HG03097 (cell line): ENCODE data around the gene VWA2.
"Not testable (repeated sequence)": the region's sequence is repeated elsewhere in the genome, so short reads cannot be mapped to it uniquely, and the experiment has no call there.

Experiments used
- ATAC-seq: cut with Tn5 transposase; IDR thresholded peaks from one replicate; pipeline ENCODE4 v1.9.1; 2021; ENCODE audit not compliant: unreplicated experiment, low FRiP score

The VWA2 gene

DNA sequence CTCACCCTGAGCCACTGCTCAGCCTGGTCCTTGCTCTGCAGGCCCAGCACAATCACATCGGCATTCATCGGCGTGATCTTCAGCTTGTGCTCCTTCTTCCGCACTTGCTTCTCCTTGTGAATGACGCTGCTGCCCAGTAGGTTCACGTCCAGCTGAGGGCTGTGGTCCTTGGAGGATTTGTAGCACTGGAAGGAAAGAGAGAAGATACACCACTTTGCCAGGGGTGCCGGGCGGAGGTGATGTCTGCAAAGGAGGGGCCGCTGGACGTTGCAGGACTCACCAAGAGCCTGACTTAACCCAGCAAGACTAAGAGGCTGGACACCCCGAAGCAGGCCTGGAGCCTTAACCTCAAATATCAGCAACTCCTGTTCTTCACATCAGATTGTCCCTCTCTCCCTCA lies 74.8 kb downstream of the VWA2 start:
- ATAC-seq = no peak

DNA sequence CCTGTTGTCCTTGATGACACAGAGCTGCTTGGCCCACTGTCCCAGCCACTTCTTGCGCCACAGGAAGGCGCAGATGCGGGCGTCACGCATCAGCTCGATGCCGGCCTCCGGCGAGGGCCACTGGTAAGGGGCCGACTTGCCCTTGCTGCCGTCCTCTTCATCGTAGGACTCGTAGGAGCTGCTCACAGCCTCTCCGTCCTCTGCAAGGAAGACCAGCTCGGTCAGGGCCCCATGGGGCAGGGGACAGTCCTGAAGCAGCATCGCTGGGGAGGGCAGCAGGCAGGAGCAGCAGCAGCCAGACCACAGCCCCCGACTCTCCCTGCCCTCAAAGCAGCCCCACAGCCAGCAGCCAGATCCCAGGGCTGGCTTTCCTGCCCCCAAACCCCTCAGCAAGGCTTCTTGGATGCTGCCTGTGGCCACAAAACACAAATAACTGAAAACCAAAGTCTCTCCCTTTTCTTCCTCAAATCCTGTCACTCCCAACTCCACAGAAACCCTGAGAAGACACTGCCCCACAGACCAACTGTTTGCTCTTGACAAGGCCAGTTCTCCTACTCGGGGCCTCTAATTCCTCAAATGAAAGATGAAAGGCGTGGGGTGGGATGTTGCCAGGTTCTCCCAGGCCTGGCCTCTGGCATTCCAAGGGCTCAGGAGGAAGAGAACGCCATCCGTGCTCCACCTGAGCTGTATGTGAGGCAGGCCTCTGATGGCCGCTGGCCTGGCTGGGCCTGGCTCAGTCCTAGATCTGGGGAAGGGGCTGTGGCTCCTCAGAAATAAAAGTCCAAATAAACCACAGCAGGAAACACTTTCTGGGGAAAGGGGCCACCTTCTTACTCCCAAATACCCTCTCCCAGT lies 76.7 kb downstream of the VWA2 start:
- ATAC-seq = no peak

DNA sequence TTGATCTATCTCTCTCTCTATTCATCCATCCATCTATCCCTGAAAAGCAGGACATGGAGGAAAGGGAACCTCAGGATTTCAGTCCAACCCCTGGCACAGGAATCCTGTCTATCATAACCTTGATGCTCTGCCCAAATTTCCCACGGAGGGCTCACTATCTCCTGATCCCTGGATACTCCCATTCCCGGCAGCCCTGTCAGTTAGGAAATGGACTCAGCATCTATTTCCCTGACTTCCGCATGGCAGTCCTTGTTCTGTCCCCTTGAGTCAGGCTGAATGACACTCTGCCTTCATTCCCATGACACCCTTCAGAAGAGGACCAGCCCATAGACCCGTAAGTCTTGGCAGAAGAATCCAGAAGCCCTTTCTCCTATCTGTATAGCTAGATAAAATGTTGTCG lies 77.7 kb downstream of the VWA2 start:
- ATAC-seq = no peak

DNA sequence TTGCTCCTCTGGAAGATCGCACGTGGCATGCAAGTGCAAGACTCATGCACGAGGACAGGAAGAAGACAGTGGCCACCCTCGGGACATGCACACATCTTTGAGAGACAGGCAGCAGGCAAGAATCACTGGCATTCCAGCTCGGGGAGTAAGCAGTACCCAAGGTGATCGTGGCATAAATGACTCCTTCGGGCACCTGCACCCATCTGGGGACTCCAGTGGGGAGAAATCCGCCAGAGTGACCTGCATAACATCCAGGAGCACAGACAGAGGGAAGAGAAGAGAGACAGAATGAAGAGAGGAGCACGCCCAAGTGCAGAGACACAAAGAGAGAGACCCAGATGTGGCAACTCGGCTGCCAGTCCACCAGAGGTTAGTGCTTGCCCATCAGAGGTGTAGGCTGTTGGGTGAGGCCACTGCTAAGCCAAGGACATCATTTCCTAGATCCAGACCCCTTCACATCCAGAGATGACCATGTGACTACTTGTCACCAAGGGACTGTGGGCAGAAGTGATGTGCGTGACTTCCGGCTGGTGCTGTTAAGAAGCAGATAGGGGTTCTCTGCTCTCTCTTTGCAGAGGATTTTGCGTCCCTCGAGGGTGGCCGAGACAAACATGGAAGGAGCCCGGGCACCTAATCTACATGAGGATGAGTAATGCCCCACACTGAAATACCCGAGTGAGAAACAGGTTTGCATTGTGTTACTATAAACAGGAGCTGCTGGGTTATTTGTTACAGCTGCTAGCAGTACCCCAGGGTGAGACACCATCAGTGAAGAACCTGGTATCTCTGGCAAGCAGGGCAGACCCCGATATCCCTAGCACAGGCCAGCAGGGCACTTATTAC lies 80.6 kb downstream of the VWA2 start:
- no peak for ATAC-seq

DNA sequence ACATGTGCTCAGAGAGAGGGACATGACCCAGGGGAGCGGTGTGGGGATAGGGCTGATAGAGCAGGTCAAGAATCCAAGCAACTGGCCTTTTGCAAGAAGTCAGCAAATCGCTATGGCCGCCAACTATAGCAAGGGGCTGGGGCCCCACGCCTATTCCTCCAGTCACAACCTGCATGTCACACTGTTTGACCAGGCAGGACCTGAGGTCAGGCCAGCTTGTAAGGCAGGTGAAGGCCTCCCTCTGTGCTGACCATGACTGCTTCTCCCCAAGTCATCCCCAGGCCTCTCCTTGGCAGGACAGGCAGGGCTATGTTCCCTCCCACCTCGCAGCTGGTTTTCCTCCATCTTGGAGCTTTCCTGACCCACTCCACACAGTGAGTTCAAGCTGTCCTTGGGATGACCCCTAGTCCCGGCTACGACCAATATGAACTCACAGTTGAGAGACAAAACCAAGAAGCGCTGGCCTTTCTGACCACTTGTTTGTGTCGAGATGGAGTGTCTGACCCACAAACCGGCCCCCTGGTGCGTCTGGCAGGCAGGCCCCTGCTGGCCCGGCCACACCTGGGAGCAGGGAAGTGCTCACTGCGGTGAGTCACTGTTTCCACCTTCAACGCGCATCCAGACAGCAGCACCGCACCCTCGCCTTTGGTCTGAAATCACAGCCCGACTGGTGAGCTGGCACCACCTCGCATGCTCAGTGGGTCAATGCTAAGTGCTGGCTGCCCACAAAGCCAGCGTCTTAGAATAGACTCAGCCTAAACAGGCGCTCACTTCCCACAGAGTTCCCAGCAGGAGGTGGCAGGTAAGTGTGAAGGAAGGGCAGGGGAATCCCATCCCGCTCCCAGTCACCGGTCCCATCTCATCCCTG lies 81.4 kb downstream of the VWA2 start:
- no peak for ATAC-seq

DNA sequence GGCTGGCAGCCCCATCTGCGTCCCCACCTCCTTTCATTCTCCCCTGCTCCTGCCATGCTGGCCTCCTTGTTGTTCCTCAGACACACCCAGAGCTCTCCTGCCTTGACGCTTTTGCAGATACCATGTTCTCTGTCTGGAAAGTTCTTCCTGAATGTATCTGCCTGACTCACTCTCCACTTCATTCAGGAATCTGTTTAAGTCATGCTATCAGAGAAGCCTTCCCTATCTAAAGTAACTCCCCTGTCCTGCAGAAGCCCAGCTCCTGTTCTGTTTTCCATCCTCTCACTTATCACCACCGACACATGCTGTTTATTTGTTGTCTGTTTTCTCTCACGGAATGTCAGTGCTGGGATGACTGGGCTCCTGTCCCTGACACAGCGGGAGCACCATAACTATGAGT lies 83.3 kb downstream of the VWA2 start:
- no peak for ATAC-seq

DNA sequence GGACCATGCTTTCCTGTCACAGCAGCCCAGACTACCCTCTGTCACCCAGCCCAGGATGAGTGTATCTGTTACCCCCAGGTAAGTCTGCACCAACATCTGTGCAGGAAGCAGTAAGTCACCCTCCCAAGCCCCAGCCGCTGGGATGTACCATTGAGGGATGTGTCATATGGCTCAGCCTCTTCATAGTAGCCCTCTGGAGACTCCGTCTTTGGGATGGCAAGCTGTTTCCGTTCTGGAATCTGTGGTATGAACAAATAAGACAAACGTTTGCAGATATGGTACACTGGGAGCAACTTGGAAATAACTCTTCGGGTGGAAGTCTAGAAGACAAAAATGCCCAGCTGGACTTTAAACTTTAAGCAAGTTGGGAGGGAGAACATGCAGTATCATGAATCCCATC lies 84.0 kb downstream of the VWA2 start:
- ATAC-seq = no peak

DNA sequence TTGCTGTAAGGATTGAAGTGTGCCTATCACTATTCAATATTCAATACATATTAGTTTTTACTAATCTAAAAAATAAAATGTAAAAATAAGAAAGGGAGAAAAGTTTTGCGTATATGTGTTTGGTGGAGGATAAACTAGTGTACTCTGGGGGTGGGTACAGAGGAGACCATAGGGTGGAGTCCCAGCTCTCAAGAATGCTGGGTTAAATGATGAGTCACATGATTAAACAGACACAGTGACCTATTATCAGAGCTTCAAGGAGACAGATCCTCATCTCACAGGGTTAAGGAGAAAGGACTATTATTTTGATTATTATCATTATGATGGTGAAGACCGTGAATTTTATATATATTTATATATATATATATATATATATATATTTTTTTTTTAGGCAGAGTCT lies 87.7 kb downstream of the VWA2 start:
- no peak for ATAC-seq

DNA sequence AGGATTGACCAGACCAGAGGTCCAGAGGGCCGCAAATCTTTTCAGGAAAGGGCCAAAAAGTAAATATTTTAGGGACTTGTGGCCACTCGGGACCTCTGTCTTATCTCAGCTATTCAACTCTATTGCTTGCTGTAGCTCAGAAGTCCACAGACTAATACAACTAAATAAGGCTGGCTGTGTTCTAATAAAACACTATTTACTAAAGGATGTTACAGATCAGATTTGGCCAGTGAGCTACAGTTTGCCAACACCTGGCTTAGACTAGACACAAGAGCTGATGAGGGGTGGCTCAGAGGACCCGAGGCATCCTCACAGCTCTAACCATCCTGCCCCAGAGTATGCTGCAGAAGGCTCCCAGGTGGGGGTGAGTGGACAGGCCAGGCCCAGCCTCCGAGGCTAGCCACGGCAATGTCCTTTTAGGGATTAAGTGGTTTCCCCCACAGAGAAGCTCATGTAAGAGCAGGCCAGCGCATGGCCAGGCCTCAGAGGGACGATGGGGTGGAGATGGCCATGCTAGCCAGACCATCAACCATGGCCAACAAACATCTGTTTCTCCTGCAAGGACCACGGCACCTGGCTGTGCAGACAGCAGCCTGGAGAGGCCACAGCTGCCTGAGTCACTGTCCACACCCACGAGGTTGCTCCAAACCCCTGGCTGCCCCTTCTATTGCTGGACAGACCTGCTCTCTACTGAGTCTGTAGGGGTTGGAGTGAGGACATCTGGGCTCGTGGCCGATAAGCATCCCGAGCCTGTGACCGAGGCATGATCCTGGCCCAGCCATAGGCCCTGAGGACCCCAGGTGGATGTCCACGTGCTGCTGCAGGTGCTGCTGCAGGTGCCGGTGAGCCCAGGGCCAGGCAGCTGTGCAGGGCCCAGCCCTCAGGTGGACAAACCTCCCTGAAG lies 88.7 kb downstream of the VWA2 start:
- ATAC-seq = no peak

DNA sequence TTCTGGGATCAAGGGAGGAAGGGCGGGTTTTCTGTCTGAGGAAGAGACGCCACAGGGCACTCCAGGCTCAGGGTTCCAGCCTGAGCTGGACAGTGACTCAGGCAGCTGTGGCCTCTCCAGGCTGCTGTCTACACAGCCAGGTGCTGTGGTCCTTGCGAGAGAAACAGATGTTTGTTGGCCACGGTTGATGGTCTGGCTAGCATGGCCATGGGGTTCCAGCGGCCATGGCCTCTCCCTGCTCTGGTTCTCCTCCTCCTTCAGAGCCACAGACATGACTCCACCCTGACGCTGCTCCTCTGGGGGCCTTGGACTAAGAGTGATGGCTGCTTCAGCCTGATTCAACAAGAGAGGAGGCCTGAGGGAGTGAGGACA lies 89.4 kb downstream of the VWA2 start:
- ATAC-seq = no peak

DNA sequence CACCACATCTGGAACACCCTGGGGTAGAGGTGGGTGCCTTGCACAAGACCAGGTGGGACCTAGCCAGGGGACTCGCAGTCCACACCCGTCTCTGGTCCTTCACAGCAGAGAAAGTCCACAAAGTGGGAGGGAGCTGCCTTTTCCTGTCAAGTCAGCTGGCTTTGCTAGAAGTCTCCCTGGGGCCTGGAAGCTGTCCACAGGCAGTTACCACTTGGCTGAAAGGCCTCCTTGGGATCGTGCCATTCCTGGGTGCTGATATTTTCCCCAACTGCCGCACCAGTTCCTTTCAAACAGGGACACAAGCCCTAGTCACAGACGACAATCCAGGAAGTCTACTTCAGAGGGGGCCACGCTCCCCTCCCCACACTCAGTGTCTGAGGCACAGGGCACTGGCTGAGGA lies 89.8 kb downstream of the VWA2 start:
- ATAC-seq = no peak

DNA sequence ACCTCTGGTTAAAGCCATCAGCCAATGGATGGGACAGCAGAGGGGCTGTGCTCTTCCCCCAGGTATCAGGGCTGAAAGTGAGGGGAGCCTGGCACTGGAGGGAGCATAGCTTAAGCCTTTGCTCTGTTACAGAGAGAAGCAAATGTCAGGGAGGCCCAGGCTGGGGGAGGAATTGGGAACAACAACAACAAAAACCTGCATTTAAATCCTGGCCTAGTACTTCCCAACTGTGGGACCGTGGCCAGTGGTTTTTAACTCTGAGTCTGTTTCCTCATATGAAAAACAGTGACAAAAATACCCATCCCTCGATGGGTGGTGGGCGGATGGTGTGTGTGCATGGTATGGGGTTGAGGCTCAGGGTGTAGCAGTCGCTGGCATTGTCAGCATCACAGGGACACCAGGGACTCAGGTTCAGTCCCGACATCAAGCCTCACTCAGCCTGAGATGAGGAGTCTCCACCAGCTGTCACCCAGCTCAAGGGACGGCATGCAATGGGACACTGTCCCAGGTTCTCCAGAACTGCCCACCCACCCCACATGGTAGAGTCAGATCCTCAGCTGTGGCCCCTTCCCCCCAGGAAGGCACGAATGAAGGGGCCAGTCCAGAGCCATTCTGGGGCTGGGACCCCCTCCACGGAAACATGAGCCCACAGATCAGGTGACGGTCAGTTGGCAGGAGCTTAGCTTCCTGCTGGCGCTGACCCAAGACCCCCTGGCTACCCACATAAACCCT lies 90.7 kb downstream of the VWA2 start:
- no peak for ATAC-seq

DNA sequence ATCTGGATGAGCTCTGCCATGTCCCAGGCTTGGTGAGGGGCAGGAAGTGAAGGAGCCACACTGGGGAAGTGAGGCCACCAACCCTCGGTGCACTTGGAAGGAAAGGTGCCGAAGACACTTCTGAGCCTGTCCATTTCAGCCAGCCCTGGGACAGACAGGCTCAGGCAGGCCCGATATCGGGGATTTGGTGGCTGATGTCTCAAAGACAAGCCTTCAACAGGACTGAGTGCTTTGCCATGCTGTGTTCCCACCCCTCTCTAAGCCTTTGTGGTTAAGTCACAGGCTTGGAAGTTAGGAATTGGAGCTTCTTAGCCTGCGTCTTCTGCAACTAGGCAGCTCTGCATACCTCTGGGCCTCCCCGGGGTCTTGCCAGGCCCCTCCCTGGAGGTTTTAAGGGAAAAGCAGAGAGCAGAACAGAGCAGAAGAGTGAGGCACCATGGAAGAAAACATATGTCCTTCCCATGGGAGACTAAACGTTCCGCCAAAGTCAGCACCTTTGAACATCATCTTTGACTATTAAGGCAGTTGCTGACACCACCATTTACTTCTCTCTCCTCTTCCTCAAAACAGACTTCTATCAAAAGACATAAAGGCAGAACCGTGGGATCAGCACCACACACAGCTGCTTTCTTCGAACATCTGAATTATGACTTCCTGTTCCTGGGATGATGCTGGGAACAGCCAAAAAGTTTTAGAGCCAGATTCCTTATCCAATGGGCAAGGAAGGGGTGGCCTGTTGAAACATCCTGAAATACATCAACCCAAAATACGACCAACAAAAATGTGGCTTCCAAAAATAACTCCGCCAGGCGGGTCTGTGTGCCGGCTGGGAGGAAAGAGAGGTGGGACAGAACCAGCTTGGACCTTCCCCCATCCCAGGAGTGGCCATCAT lies 93.5 kb downstream of the VWA2 start:
- no peak for ATAC-seq

DNA sequence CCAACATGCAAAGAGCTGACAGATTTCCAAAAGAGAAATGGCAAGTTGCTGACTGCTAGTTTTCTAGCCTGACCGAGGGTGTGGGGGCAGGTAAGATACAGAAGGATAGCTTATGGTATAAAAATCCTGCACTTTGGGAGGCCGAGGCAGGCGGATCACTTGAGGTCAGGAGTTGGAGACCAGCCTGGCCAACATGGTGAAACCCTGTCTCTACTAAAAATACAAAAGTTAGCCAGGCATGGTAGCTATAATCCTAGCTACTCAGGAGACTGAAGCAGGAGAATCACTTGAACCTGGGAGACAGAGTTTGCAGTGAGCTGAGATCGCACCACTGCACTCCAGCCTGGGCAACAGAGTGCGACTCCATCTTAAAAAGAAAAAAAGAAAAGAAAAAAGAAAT lies 94.4 kb downstream of the VWA2 start:
- ATAC-seq = not testable (repeated sequence)

DNA sequence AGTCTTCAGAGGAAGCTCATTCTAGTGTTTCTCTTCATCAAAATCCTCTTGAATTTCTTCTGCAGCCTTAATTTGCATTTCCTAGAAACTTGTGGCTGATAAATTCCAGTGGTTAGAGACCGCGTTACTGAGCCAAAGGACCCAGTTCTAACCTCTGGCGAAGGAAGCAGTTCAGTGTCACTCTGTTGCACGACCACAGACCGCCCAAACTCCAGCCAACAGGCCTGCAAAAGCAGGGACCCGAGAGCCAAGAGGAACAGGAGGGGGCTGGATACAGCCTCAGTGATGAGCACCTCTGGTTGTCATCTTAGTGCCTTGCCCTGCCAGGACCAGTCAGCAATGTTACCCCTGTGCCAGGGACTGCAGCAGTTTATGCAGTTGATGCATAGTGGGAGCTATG lies 95.2 kb downstream of the VWA2 start:
- no peak for ATAC-seq

DNA sequence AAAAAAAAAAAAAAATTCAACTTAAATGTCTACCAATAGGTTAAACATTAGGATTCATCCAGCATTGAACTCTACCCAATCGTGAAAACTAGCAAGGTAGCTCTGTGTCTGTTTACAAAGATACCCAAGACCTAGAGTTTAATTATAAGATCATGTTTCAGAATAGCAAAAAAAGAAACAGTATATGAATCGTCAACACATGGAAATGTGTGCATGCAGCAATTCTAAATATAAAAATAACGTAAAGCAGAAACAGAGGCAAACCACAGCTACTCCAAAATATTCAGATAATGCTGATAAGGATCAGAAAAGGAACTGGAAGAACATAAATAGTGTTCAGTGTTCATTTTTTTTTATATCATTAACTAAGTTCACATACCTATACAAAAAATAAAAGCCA lies 96.6 kb downstream of the VWA2 start:
- no peak for ATAC-seq

DNA sequence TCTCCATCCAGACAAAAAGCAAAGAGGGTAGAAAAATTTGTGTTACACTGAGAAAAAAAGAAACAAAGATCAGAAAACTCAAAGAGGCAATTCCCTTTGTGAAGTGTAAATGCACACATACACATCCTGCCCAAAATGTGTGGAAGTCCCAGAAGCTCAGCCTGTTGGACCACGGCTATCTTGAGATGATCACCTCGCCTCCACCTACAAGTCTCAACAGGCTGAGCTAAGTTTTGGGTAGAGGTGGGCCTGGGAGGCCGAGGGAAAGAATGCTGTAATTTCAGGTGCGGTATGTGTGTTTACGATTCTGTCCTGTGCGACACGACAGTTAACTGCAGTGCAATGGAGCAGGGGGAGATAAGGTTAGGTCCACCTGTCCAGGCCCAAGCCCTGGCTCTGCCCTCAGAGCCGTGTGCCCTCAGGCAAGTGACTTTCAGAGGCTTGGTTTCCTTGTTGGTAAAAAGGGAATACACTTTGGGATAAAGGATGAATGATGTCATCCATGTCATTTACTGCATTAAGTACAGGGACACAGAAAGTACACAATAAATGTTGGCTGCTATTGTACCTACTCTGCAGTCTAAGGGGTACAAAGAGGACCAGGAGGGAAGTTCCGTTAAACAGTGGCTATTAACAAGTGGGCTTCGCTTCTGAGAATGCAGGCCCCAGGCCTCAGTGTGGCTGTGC lies 97.9 kb downstream of the VWA2 start:
- ATAC-seq = no peak
